HepG2 (cell line): ENCODE results near the gene ARL5C. TPM values are rescaled to one million over a fixed set of nuclear protein-coding genes. Genes with fewer than 3 reads are reported as not detected.
"Not testable (repeated sequence)": the region's sequence is repeated elsewhere in the genome, so short reads cannot be mapped to it uniquely, and the experiment has no call there.

Source experiments
- ATAC-seq: fragments of 200-7000 bp; cut with Tn5 transposase; 3 replicates; pipeline ENCODE4 v1.9.1; 2020; ENCODE audit warnings: mild to moderate bottlenecking, moderate library complexity
- BruUV-seq: library from RNA; stranded (reverse); fragments of 400-500 nt; replicated peaks from 2 replicates; lab custom pipeline; 2021; lab: Mats Ljungman, UMichigan
- CTCF ChIA-PET: fragments of 300-600 bp; formaldehyde crosslinking; extraction: SDS; loops from one replicate; lab custom pipeline; 2021; ENCODE audit warnings: low total read pairs, inconsistent platforms, low intra/inter-chr PET ratio; lab: Yijun Ruan, JAX
- POLR2A ChIA-PET: fragments of 350-600 bp; sonication (Branson Sonifier 250); formaldehyde crosslinking; loops from one replicate; lab custom pipeline; 2020; ENCODE audit warnings: antibody characterized with exemption, inconsistent platforms; lab: Yijun Ruan, JAX
- DNase-seq: peaks from one replicate; pipeline ENCODE4 v3.0.0-alpha.2; 2015; ENCODE audit warnings: low spot score
- FAIRE-seq: peaks from 3 replicates; lab custom pipeline; 2011; peaks lifted over from hg19 to GRCh38; lab: Jason Lieb, UNC
- H2AFZ ChIP-seq: one replicate; pipeline ENCODE4 v1.6.1; 2011; ENCODE audit warnings: low read length, inconsistent platforms
- H3K27ac ChIP-seq: fragments of 300-600 bp; 3 replicates; pipeline ENCODE4 v1.8.0; 2011; ENCODE audit warnings: mixed run types, mild to moderate bottlenecking, mixed read lengths, low read length, inconsistent platforms; ENCODE audit not compliant: insufficient read depth; ENCODE audit errors: extremely low read length
- H3K27me3 ChIP-seq, 2 experiments: fragments of 200-600 bp in 1 of 2; 2 replicates in 1 of 2; 3 replicates in 1 of 2; pipeline versions ENCODE4 v1.6.0 to v1.8.0; 2011; ENCODE audit warnings: low read length in 2 of 2, mild to moderate bottlenecking in 2 of 2, moderate library complexity in 2 of 2, inconsistent platforms in 1 of 2; ENCODE audit not compliant: insufficient read depth in 2 of 2, control insufficient read depth in 1 of 2
- H3K36me3 ChIP-seq, 2 experiments: fragments of 200-600 bp in 1 of 2; replicated peaks in 1 of 2; 2 replicates in 1 of 2; 3 replicates in 1 of 2; pipeline versions ENCODE4 v1.5.1 to v1.8.0; 2011; ENCODE audit warnings: low read length in 2 of 2, inconsistent platforms in 1 of 2; ENCODE audit not compliant: insufficient read depth in 2 of 2, control insufficient read depth in 1 of 2
- H3K4me1 ChIP-seq: 2 replicates; pipeline ENCODE4 v1.5.1; 2012; ENCODE audit warnings: low read length, inconsistent platforms; ENCODE audit not compliant: insufficient read depth
- H3K4me2 ChIP-seq: 2 replicates; pipeline ENCODE4 v1.6.0; 2011; ENCODE audit warnings: low read depth, low read length, inconsistent platforms
- H3K4me3 ChIP-seq, 3 experiments: fragments of 200-600 bp in 1 of 3; sonication (generic), shearing (Covaris generic) in 1 of 3; replicated peaks in 1 of 3; 2 replicates each; pipeline ENCODE4 v1.5.1; 2011 to 2016; ENCODE audit warnings: low read length in 3 of 3, inconsistent platforms in 2 of 3, low read depth in 2 of 3, mild to moderate bottlenecking in 2 of 3, control low read depth in 1 of 3, mixed read lengths in 1 of 3; ENCODE audit not compliant: insufficient read depth in 1 of 3
- H3K79me2 ChIP-seq: one replicate; pipeline ENCODE4 v1.6.1; 2011; ENCODE audit warnings: low read length, inconsistent platforms; ENCODE audit not compliant: insufficient read depth
- H3K9ac ChIP-seq: 2 replicates; pipeline ENCODE4 v1.6.0; 2011; ENCODE audit warnings: mild to moderate bottlenecking, low read depth, low read length, inconsistent platforms; ENCODE audit not compliant: insufficient read depth
- H3K9me3 ChIP-seq: 2 replicates; pipeline ENCODE4 v1.5.1; 2012; ENCODE audit warnings: mild to moderate bottlenecking, low read length
- H4K20me1 ChIP-seq: 2 replicates; pipeline ENCODE4 v1.6.0; 2011; ENCODE audit warnings: inconsistent platforms, mild to moderate bottlenecking, low read length, moderate library complexity; ENCODE audit not compliant: insufficient read depth
- FOXC1 ChIP-seq: sonication (generic); formaldehyde crosslinking; IDR thresholded peaks from 2 replicates; pipeline ENCODE4 v1.8.0; 2022; ENCODE audit warnings: mild to moderate bottlenecking, missing genetic modification reagents, borderline replicate concordance
- NFYB ChIP-seq: sonication (generic); formaldehyde crosslinking; IDR thresholded peaks from 2 replicates; pipeline ENCODE4 v1.4.0; 2020; ENCODE audit warnings: missing genetic modification reagents
- NFYC ChIP-seq: IDR thresholded peaks from 2 replicates; pipeline ENCODE4 v1.6.1; 2016; ENCODE audit warnings: missing genetic modification reagents, missing compliant biosample characterization
- SMYD3 ChIP-seq: sonication (generic); formaldehyde crosslinking; IDR thresholded peaks from 2 replicates; pipeline ENCODE4 v1.8.1; 2023; ENCODE audit warnings: mild to moderate bottlenecking, missing genetic modification reagents
- SRSF4 ChIP-seq: fragments of 200-400 bp; formaldehyde crosslinking; IDR thresholded peaks from one replicate; pipeline ENCODE4 v1.6.1; 2018; ENCODE audit warnings: mild to moderate bottlenecking, low read depth, low read length, moderate library complexity; ENCODE audit not compliant: poor library complexity, severe bottlenecking
- WGBS: methylation state at CpG from one replicate; pipeline ENCODE4 v1.1.6; 2017; ENCODE audit warnings: low lambda C conversion rate; 5-methylcytosine and 5-hydroxymethylcytosine counted together
- in situ Hi-C: cut with HindIII; loops from 2 replicates; pipeline ENCODE4 v1.10.0; 2017; ENCODE audit warnings: low pct_unique_long_range_greater_than_20kb; ENCODE audit not compliant: extremely low pct_ligation_motif_present
- intact Hi-C: fragments of 100-400 bp; cut with micrococcal nuclease; formaldehyde crosslinking; loops from one replicate; pipeline ENCODE4 v1.10.0; 2022; ENCODE audit not compliant: unreplicated experiment
- polyA plus RNA-seq, 8 experiments: library from polyadenylated mRNA; depleted of rRNA in 3 of 8; stranded (reverse) in 7 of 8; unstranded in 1 of 8; fragments of >200 nt; fragmentation: Illumina TruSeq in 4 of 8; extraction: Trizol in 4 of 8; gene quantifications; 2 replicates each; pipeline versions ENCODE4 v1.2.1 to v1.2.3, GENCODE V29; 2011 to 2016; ENCODE audit warnings: low read depth in 4 of 8, missing spikeins in 1 of 8, mixed read lengths in 1 of 8; ENCODE audit not compliant: insufficient read depth in 1 of 8
- total RNA-seq, 5 experiments: library from RNA; depleted of rRNA; stranded (reverse); fragments of >200 nt; fragmentation: Illumina TruSeq; extraction: Trizol; gene quantifications; 2 replicates each; pipeline ENCODE4 v1.2.3, GENCODE V29; 2016; ENCODE audit warnings: low read depth in 1 of 5

The ARL5C gene
- total and polyA plus RNA-seq, 2 of the 13 experiments (the other 11 are each of a cell fraction or from before 2014, with no cell fraction given): not detected

DNA sequence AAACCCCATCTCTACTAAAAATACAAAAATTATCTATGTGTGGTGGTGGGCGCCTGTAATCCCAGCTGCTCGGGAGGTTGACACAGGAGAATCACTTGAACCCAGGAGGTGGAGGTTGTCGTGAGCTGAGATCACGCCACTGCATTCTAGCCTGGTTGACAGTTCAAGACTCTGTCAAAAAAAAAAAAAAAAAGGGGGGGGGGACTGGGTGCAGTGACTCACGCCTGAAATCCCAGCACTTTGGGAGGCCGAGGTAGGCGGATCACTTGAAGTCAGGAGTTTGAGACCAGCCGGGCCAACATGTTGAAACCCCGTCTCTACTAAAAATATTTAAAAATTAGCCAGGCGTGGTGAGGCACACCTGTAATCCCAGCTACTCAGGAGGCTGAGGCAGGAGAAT, 44.0 kb downstream of the ARL5C start:
- peaks cover 2 to 21% of the 10 kb centered on the region in 2 experiments; a peak in 4 of 5 replicates for H3K27me3 ChIP-seq
- FAIRE-seq, CTCF ChIA-PET, H3K27ac ChIP-seq, H3K4me3 ChIP-seq, H3K9ac ChIP-seq, H3K36me3 ChIP-seq, H3K4me2 ChIP-seq, DNase-seq, H3K9me3 ChIP-seq, intact Hi-C loops, in situ Hi-C loops, H3K4me1 ChIP-seq, BruUV-seq, H2AFZ ChIP-seq, POLR2A ChIA-PET, H3K79me2 ChIP-seq, ATAC-seq, H4K20me1 ChIP-seq: not testable (repeated sequence)
- WGBS: 66% methylated on average over 10 of the region's 10 CpGs

DNA sequence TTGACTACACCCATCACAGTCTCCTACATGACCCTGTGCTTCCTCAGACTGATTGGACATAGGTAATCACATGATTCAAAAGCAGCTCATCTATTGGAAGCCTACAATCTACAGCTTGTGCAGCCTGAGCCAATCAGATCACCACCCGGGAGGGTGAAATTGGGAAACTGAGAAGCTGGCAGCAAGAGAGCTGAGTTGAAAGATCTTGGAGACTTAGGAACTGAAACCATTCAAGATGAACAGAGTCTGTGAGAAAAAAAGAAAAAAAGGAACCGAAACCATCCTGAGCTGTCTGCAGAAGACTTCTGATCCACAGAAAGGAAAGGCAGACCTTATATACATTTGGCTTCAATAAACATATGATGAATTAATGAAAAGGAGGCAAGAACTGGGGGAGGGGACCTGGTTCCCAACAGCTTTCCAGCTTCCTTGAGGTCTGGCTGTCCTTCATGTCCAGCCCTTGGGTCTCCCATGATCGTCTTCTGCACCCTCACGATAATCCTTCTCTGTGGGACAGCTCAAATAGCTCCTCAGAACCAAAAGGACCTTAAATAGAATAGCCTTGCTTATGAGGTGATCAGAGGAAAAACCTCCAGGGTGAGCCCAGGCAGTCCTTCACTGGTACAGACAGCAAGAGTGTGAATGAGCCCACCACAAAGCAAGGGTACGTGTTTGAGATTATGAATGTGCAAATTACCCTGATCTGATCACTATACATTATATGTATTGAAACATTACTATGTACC, 47.1 kb downstream of the ARL5C start:
- no peak overlapping the region for H3K27ac ChIP-seq
- no peak overlapping the region for H3K9ac ChIP-seq
- no peak overlapping the region for H3K4me3 ChIP-seq
- POLR2A ChIA-PET: no interaction called here
- TF ChIP-seq FOXC1 (no peak), SRSF4 (no peak), SMYD3 (no peak), NFYC (CRISPR knock-in tag) (peak; percentile 32; the same call in 1 of the 2 replicates), NFYB (CRISPR knock-in tag) (peak; percentile 41)
- H3K79me2 ChIP-seq: no peaks in the 10 kb centered on the region
- in situ Hi-C loops: no loop called here
- H2AFZ ChIP-seq: no peak overlapping the region
- FAIRE-seq (no peak), ATAC-seq (no peak), DNase-seq (no peak)
- H3K27me3 ChIP-seq: peaks cover 5 to 26% of the 10 kb centered on the region in 2 experiments; a peak in 4 of 5 replicates
- no peak overlapping the region for H3K4me2 ChIP-seq
- 49% methylated on average over 5 of the region's 5 CpGs for WGBS
- H3K9me3 ChIP-seq: no peaks in the 10 kb centered on the region
- intact Hi-C loops: no loop called here
- H3K4me1 ChIP-seq: peaks cover 9% of the 10 kb centered on the region
- H3K36me3 ChIP-seq: no peaks in the 10 kb centered on the region
- BruUV-seq: no TSS peak
- CTCF ChIA-PET: no interaction called here
- H4K20me1 ChIP-seq: no peaks in the 10 kb centered on the region
